ENCODE data around the gene MAPK10. TPM values are rescaled to one million over a fixed set of nuclear protein-coding genes. Genes with fewer than 3 reads are reported as not detected.

MAPK10 gene
- total and polyA plus RNA-seq, 2 of the 8 experiments (the other 6 are each of a cell fraction or from before 2014, with no cell fraction given) = 2.5 to 3.1 TPM

GRCh38 chr4:86296865-86297264 lies 63.0 kb downstream of the MAPK10 start:
- H3K14ac ChIP-seq (ENCODE audit: insufficient read length) = no peak overlapping the region
- H3K79me2 ChIP-seq (ENCODE audit: control insufficient read depth in 1 of 2, insufficient read depth in 2 of 2, low read length in 2 of 2) = no peaks in the 10 kb centered on the region
- H3K56ac ChIP-seq (replicated peaks; ENCODE audit: insufficient read length, low read depth, low read length) = no peak overlapping the region
- H3K4me3 ChIP-seq (ENCODE audit: extremely low read depth in 1 of 4, insufficient read depth in 2 of 4, low read depth in 3 of 4, low read length in 4 of 4) = no peak overlapping the region
- H3K79me1 ChIP-seq (ENCODE audit: low read depth, low read length) = no peaks in the 10 kb centered on the region
- no peak overlapping the region for H3K9ac ChIP-seq (replicated peaks in 1 of 4; ENCODE audit: extremely low read depth in 1 of 4, low read depth in 3 of 4, low read length in 3 of 4)
- no peak for FAIRE-seq
- DNase-seq (ENCODE audit: low read depth in 1 of 2, low spot score in 2 of 2) = no peak
- H4K91ac ChIP-seq (replicated peaks; ENCODE audit: insufficient read length, low read length) = no peak overlapping the region
- peaks cover 0 to 2% (median 1%) of the 10 kb centered on the region in 4 experiments; a peak in 2 of 7 replicates for H3K4me1 ChIP-seq (replicated peaks in 1 of 4; ENCODE audit: control insufficient read depth in 3 of 4, insufficient read depth in 4 of 4, low read length in 3 of 4)
- no peak overlapping the region for H2AK5ac ChIP-seq (ENCODE audit: low read depth, low read length)
- CTCF ChIA-PET (ENCODE audit: partially characterized antibody) = no interaction called here
- no peak overlapping the region for H3K27ac ChIP-seq (ENCODE audit: low read depth, low read length)
- H4K8ac ChIP-seq (ENCODE audit: extremely low read depth, insufficient read depth, low read length) = no peak overlapping the region
- H2BK120ac ChIP-seq (replicated peaks; ENCODE audit: low read depth, low read length) = no peak overlapping the region
- no peak overlapping the region for H2AFZ ChIP-seq (ENCODE audit: low read length)
- no peak overlapping the region for H3K4ac ChIP-seq (replicated peaks; ENCODE audit: insufficient read length, low read depth, low read length)
- no peak overlapping the region for H4K5ac ChIP-seq (ENCODE audit: insufficient read length, low read depth, low read length)
- H4K20me1 ChIP-seq (replicated peaks in 1 of 2; ENCODE audit: control insufficient read depth in 1 of 2, insufficient read depth in 2 of 2, low read length in 2 of 2) = no peaks in the 10 kb centered on the region
- no peak overlapping the region for H3K23ac ChIP-seq (ENCODE audit: insufficient read length)
- no peaks in the 10 kb centered on the region for H3K36me3 ChIP-seq (ENCODE audit: control insufficient read depth in 2 of 4, insufficient read depth in 4 of 4, low read length in 3 of 4)
- TF ChIP-seq CHD2 (IDR thresholded peaks at IDR 0.05; ENCODE audit: low read length) (no peak), TEAD4 (IDR thresholded peaks at IDR 0.05; ENCODE audit: low read depth, low read length) (peak; percentile 29; the same call in 1 of the 2 replicates)
- no peak overlapping the region for H2BK5ac ChIP-seq (ENCODE audit: low read depth, low read length)
- H2BK15ac ChIP-seq (ENCODE audit: low read length) = no peak overlapping the region
- H3K27me3 ChIP-seq (replicated peaks in 1 of 4; ENCODE audit: control insufficient read depth in 3 of 4, extremely low read depth in 1 of 4, insufficient read depth in 3 of 4, low read length in 3 of 4) = no peaks in the 10 kb centered on the region; a peak in 1 of 7 replicates
- 68% methylated on average over 6 of the region's 6 CpGs; no CpG with 5 or more reads in 1 of the 2 experiments for WGBS, 2 experiments (ENCODE audit: extremely low coverage in 1 of 2, insufficient coverage in 1 of 2, insufficient read length in 1 of 2, insufficient replicate concordance in 2 of 2, low coverage in 1 of 2, low lambda C conversion rate in 2 of 2, missing lambda C conversion rate in 1 of 2)
- no peaks in the 10 kb centered on the region for H3K23me2 ChIP-seq (ENCODE audit: low read depth, low read length)
- H3K9me3 ChIP-seq (ENCODE audit: insufficient read depth in 2 of 2, low read depth in 1 of 2, low read length in 1 of 2) = no peaks in the 10 kb centered on the region
- H3K18ac ChIP-seq (ENCODE audit: extremely low read depth, low read length) = no peak overlapping the region
- no peak overlapping the region for H2BK20ac ChIP-seq (ENCODE audit: low read length)
- H2BK12ac ChIP-seq (ENCODE audit: low read depth, low read length) = no peak overlapping the region
- no peak overlapping the region for H3K4me2 ChIP-seq (ENCODE audit: insufficient read depth in 1 of 2, low read depth in 2 of 2, low read length in 2 of 2)
- POLR2A ChIA-PET (ENCODE audit: partially characterized antibody) = no interaction called here
